GM19372 (cell line): ENCODE measurements around the gene IPCEF1.
A peak's percentile ranks its signal among the peaks of the same experiment; 100 is the strongest.

Source experiments
- ATAC-seq: cut with Tn5 transposase; IDR thresholded peaks from one replicate; pipeline ENCODE4 v1.9.1; 2021; ENCODE audit warnings: mild to moderate bottlenecking, low read depth, moderate library complexity; ENCODE audit not compliant: unreplicated experiment

IPCEF1 gene

GRCh38 chr6:154297721-154298120 lies 58.9 kb downstream of the IPCEF1 start:
- ATAC-seq, result no peak

- ATAC-seq, result no peak
These were observed 59.4 kb downstream of the IPCEF1 start for GRCh38 chr6:154297210-154297609.

- no peak for ATAC-seq
These were observed 60.9 kb downstream of the IPCEF1 start for GRCh38 chr6:154295733-154296132.

GRCh38 chr6:154292855-154293519 lies 63.6 kb downstream of the IPCEF1 start:
- no peak for ATAC-seq

DNA sequence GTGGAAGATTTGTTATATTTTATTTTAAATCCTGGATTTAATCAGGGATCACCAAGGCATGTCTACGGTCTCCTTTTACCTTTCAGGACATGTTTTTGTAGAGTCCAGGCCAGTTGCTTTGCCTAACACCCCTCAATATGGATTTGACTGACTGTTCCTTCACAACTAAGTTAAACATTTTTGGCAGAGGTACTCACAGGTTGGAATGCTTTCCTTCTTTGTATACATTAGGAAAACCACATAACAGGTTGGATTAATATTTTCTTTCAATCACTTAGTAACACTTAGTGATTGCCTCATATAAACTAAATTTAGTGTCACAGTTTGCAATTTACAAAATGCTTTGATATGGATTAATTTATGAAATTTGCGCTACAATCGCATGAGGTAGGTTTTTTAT lies 64.5 kb downstream of the IPCEF1 start:
- no peak for ATAC-seq

DNA sequence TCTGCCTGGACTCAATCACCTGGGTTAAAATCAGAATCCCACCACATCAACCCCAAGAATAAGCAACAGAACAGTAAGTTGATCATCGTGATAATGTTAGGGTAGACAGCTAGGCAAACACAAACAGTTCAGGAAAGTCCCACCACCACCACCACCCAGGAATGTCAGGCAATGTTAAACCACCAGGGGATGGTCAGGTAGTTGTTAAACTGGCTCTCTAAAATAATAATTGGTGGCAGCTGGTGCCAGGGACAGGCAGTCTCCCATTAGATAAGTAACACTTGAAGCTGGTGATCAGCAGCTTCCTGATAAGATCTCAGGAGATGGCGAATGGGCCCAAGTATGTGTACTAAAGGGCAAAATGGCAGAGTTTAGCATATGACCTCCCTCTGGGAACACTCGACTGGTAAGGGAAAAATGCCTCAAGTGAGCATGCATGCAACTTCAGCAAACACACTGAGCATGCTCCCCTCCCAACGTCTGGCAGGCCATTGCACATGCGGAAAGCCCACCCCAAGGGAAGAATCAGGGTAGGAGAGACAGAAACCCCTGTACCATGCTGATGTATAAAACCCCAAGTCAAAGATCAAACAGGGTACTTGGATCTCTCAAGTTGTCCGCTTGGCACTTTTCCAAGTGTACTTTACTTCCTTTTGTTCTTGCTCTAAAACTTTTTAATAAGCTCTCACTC lies 66.6 kb downstream of the IPCEF1 start:
- no peak for ATAC-seq

GRCh38 chr6:154285826-154286225 lies 70.8 kb downstream of the IPCEF1 start:
- no peak for ATAC-seq

DNA sequence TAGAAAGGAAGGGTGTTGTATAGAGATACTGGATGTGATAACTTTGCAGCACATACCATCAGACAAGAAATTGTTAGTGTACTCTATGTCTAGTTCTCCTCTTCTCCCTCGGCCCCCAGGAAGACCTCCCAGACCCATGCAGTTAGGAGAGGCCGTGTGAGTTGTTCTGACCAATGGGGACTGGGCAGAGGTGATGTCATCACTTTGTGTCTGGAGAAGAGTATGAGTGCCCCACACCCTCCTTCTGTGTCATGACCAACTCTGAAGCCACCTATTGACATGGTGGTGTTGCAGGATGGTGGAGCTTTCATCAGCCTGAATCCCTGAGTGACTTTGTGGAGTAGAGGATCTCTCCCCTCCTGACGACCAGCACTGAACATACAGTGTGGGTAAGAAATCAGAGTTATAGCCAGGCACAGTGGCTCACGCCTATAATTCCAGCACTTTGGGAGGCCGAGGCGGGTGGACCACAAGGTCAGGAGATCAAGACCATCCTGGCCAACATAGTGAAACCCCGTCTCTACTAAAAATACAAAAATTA lies 72.2 kb downstream of the IPCEF1 start:
- ATAC-seq, result no peak

DNA sequence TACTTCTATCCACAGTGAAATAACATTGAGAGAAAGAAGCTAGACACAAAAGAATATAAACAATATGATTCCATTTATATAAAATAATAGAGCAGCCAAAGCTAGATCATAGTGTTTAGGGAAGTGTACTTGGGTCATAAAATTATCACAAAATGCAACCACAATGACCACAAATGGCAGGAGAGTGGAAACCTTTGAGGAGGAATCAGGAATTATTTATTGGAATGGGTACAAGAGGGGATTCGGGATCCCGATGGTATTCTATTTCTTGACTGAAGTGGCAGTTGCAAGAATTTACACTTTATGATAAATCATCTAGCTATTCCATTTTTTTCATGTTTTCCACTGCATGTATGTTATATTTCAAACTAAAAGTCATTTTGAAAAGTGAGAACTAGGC lies 76.1 kb downstream of the IPCEF1 start:
- no peak for ATAC-seq

- no peak for ATAC-seq
These were observed 79.0 kb downstream of the IPCEF1 start for GRCh38 chr6:154277629-154278017.

GRCh38 chr6:154276810-154277628 lies 79.6 kb downstream of the IPCEF1 start:
- ATAC-seq, result peak; percentile 63

GRCh38 chr6:154274168-154274567 lies 82.4 kb downstream of the IPCEF1 start:
- no peak for ATAC-seq

DNA sequence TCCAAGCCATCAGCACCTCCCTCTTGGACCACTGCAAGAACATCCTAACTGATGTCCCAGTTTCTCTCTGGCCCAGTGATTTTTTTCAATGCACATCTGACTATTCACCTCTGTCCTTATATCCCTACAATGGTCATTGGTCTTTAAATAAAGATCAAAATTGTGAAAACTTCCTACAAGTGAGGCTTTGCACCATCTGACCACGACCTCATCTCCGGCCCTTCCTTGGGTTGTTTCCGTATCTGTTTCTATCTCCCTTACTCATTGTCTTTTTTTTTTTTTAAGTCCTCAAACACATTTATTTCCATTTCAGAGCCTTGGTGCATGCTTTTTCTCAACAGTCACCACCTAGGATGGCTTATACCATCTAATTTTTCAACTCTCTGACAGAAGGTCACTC lies 88.1 kb downstream of the IPCEF1 start:
- peak; percentile 10 for ATAC-seq

DNA sequence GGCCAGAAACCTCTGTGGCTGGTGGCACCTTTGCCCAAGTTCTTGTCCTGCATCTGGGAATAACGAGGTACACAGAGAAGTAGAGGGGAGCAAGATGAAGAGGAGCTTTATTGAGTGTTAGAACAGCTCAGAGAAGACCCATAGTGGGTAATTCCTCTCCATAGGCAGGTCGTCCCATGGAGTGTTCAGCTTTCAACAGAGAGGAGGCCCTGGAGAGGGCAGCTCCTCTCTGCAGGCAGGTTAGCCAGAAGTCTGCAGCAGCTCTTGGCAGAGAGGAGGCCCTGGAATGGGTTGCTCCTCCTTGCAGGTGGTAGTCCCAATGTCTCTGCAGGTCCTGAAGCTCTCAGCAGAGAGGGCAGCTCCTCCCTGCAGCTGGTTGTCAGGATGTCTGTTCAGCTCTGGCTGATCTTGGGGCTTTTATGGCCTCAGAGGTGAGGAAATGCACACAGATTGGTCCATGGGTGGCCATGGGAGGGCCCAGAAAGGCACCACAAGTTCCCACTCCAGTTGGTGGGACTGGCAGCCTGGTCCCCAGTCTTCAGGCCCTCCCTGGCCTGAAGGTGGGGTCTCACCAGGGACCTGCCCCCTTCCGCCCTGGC lies 89.0 kb downstream of the IPCEF1 start:
- peak; percentile 47 for ATAC-seq

- no peak for ATAC-seq
These were observed 90.0 kb downstream of the IPCEF1 start for GRCh38 chr6:154266560-154267099.

DNA sequence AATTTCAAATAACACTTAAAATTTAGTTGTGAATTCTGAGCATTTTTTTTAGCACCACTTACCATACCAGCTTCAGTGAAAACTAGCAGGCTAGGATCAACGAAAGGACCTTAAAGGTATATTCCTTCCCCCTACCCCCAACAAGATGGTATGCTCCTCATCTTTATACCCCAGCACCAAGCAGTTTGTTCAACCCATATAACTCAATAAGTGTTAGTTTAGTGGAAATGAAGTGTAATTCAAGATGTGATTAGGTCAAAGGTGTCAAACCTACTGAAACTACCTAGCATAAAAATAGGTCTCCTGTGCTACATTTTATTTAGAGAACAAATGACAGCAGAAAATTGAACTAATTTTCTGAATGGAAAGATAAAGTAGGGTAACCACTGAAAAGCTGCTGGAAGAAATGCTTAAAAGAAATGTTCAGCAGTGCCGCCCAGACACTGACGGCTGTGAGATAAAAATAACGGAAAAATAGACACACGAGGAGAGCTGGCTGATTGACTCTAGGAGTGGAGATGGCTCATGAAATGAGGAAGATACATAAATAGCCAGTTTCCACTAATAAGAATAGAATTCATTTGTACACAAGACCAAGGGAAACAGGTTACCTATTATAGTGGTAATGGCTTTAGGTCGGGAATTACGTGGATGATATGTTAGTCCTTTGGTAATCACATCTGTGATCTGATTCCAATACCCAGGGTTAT lies 94.8 kb downstream of the IPCEF1 start:
- peak; percentile 45 for ATAC-seq

DNA sequence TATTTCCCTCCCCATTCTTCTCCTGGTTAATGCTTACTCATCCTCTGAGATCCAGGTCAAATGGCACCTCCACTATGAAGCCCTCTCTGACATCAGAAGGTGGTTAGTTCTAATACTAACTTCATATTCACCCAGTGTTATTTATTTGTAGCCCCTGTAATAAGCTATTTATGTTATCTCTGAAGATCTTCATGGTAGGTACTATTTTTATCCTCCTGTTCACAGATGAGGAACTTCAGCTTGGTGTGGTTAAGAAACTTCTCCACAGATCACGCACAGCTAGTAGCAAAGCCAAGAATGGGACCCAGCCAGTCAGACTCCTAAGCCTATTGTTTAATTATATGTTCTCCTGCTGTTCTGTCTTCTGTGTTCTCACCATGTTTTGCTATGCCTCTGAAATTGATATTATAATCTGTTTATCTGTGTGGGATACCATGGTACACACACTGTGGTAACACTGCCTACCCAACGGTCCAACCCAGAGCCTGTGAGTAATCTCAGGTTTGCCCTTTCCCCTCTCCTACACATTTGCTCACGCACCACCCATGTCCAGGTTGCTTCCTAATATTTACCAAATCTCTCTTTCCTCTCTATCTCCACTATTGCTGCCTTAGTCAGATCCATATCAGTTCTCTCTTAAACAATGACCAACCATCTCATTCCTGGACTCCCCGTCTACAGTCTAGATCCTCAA lies 98.4 kb downstream of the IPCEF1 start:
- peak; percentile 59 for ATAC-seq

DNA sequence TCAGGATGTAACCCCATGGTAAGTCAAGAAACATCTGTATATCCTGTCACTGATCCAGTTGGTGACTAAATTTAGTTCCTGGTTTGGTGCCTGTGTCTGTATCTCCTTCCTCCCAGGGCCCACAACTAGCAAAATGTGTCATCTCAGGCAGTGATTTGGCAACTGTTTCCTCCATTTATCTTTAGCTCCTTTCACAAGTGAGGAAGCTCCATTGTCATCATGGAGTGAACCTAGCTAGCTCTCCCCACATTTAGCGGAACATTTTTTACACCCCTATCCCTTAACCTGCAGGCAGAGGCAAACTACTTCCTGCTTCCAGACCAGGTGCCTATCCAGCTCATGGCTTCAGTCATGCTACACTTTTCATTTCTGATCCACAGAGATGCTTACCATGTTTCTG lies 99.5 kb downstream of the IPCEF1 start:
- ATAC-seq, result no peak

- ATAC-seq, result no peak
These were observed 103.9 kb downstream of the IPCEF1 start for GRCh38 chr6:154252678-154253077.
